ENCODE data around the gene PDCL3. TPM values are rescaled to one million over a fixed set of nuclear protein-coding genes. Genes with fewer than 3 reads are reported as not detected.

The PDCL3 gene
- total RNA-seq, 1 donor from 2014 or later, result 24.9 TPM

DNA sequence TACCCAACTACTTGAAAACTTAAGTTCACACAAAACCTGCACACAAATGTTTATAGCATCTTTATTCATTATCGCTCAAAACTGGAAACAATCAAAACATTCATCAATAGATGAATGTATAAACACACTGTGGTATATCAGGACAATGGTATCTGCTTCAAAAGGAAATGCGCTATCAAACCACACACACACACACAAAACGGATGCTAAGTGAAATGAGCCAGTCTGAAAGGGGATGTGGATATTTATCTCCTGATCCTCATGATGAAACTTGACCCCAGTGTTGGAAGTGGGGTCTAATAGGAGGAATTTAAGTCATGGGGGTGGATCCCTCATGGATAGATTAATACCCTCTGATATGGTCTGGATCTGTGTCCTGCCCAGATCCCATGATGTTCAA lies 22.0 kb downstream of the PDCL3 start:
- no peak for DNase-seq (ENCODE audit: low spot score)
- H3K9me3 ChIP-seq (ENCODE audit: low read depth), result no peaks in the 10 kb centered on the region
- no peak overlapping the region for H3K4me2 ChIP-seq
- TF ChIP-seq EZH2 (IDR thresholded peaks at IDR 0.05) (no peak), CTCF (IDR thresholded peaks at IDR 0.05) (no peak), EZH2phosphoT487 (IDR thresholded peaks at IDR 0.05) (no peak)
- no peaks in the 10 kb centered on the region for H3K36me3 ChIP-seq
- H3K4me1 ChIP-seq, result no peaks in the 10 kb centered on the region
- Mint-ChIP-seq H3K4me1 (no peaks in the 10 kb centered on the region), H3K9me3 (no peaks in the 10 kb centered on the region), H3K27me3 (ENCODE audit: insufficient read depth, low read depth) (no peaks in the 10 kb centered on the region), H3K36me3 (no peaks in the 10 kb centered on the region), H3K4me3 (no peak overlapping the region), H3K27ac (no peak overlapping the region)
- no peak overlapping the region for H3K27ac ChIP-seq
- H4K20me1 ChIP-seq (ENCODE audit: low read depth), result no peaks in the 10 kb centered on the region
- no peak overlapping the region for H2AFZ ChIP-seq (replicated peaks)
- no peaks in the 10 kb centered on the region for H3K79me2 ChIP-seq (ENCODE audit: low read depth)
- no peak overlapping the region for H3K9ac ChIP-seq
- H3K4me3 ChIP-seq, result no peak overlapping the region
- H3F3A ChIP-seq (ENCODE audit: low read depth), result no peaks in the 10 kb centered on the region
- no peaks in the 10 kb centered on the region for H3K27me3 ChIP-seq

DNA sequence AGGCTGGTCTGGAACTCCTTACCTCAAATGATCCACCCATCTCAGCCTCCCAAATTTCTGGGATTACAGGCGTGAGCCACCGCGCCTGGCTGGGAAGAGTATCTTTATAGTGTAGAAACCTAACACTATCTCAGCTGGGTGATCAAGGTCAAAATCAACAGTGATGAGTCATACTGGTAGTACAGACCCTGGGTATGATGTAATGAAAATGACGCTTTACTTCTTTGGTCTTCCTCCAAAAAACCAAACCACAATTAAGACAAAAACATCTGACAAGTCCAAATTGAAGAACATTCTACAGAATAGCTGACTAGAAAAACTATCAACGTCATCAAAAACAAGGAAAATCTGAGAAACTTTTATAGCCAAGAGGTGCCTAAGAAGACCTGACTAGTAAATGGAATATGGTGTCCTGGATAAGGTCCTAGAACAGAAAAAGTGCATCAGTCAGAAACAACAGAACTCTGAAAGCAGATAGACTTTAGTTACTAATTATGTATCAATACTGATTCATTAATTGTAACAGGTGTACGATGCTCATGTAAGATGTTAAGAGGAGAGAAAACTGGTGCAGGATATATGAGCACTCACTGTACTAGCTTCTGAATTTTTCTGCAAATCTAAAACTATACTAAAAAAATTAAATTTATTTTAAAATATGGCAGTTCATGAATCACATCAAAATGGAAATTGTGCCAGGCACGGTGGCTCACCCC lies 25.4 kb downstream of the PDCL3 start:
- H3K27ac ChIP-seq, result no peak overlapping the region
- no peaks in the 10 kb centered on the region for H3K4me1 ChIP-seq
- DNase-seq (ENCODE audit: low spot score), result no peak
- H3K36me3 ChIP-seq, result no peaks in the 10 kb centered on the region
- no peak overlapping the region for H3K4me3 ChIP-seq
- no peaks in the 10 kb centered on the region for H3K27me3 Mint-ChIP-seq (ENCODE audit: insufficient read depth, low read depth)
- H3K27ac Mint-ChIP-seq, result no peak overlapping the region
- no peak for TF ChIP-seq EZH2 (IDR thresholded peaks at IDR 0.05)
- no peak for TF ChIP-seq EZH2phosphoT487 (IDR thresholded peaks at IDR 0.05)
- TF ChIP-seq CTCF (IDR thresholded peaks at IDR 0.05), result no peak
- no peaks in the 10 kb centered on the region for H3K4me1 Mint-ChIP-seq
- no peaks in the 10 kb centered on the region for H3K27me3 ChIP-seq
- H4K20me1 ChIP-seq (ENCODE audit: low read depth), result no peaks in the 10 kb centered on the region
- no peaks in the 10 kb centered on the region for H3F3A ChIP-seq (ENCODE audit: low read depth)
- H3K36me3 Mint-ChIP-seq, result no peaks in the 10 kb centered on the region
- H3K79me2 ChIP-seq (ENCODE audit: low read depth), result no peaks in the 10 kb centered on the region
- no peaks in the 10 kb centered on the region for H3K9me3 ChIP-seq (ENCODE audit: low read depth)
- no peaks in the 10 kb centered on the region for H3K9me3 Mint-ChIP-seq
- H3K4me2 ChIP-seq, result no peak overlapping the region
- H2AFZ ChIP-seq (replicated peaks), result no peak overlapping the region
- no peak overlapping the region for H3K9ac ChIP-seq
- no peak overlapping the region for H3K4me3 Mint-ChIP-seq

DNA sequence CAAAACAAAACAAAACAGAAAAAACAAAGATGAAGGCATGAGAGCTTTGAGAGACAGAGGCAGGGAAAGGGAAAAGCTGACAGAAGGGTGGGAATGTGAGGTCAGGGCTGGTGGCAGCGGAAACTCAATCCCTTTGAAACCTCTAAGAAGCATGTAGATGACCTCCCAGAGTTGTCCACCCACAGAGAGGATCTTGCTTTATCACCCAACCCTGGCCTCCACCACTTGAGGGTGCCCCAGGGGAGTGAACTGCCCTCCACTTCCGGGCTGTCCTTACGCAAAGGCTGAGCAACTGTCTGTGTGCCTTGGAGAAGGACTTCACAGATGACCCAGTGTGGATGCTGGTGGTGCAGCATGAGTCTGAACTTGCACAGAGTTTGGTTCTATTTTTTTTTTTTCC lies 26.7 kb downstream of the PDCL3 start:
- no peak overlapping the region for H2AFZ ChIP-seq (replicated peaks)
- TF ChIP-seq CTCF (IDR thresholded peaks at IDR 0.05), result no peak
- no peak for TF ChIP-seq EZH2 (IDR thresholded peaks at IDR 0.05)
- no peak for TF ChIP-seq EZH2phosphoT487 (IDR thresholded peaks at IDR 0.05)
- H3K9me3 Mint-ChIP-seq, result no peaks in the 10 kb centered on the region

More for the DNA sequence above, 26.7 kb downstream of the PDCL3 start:
- Mint-ChIP-seq H3K4me3 (no peak overlapping the region), H3K27me3 (ENCODE audit: insufficient read depth, low read depth) (no peaks in the 10 kb centered on the region), H3K27ac (no peak overlapping the region), H3K4me1 (no peaks in the 10 kb centered on the region), H3K36me3 (no peaks in the 10 kb centered on the region)
- no peak overlapping the region for H3K27ac ChIP-seq
- no peak overlapping the region for H3K4me3 ChIP-seq
- H3F3A ChIP-seq (ENCODE audit: low read depth), result no peaks in the 10 kb centered on the region
- H3K4me1 ChIP-seq, result no peaks in the 10 kb centered on the region
- no peak for DNase-seq (ENCODE audit: low spot score)
- H3K4me2 ChIP-seq, result no peak overlapping the region
- no peaks in the 10 kb centered on the region for H3K36me3 ChIP-seq
- H3K9ac ChIP-seq, result no peak overlapping the region
- no peaks in the 10 kb centered on the region for H4K20me1 ChIP-seq (ENCODE audit: low read depth)
- no peaks in the 10 kb centered on the region for H3K27me3 ChIP-seq
- H3K9me3 ChIP-seq (ENCODE audit: low read depth), result no peaks in the 10 kb centered on the region
- H3K79me2 ChIP-seq (ENCODE audit: low read depth), result no peaks in the 10 kb centered on the region
